ENCODE results near the gene CTDSPL.

Gene CTDSPL

GRCh38 chr3:37945807-37946530 is 84.3 kb downstream of the CTDSPL start:
- DNase-seq = no peak

GRCh38 chr3:37946531-37946889 is 84.8 kb downstream of the CTDSPL start:
- no peak for DNase-seq

DNA sequence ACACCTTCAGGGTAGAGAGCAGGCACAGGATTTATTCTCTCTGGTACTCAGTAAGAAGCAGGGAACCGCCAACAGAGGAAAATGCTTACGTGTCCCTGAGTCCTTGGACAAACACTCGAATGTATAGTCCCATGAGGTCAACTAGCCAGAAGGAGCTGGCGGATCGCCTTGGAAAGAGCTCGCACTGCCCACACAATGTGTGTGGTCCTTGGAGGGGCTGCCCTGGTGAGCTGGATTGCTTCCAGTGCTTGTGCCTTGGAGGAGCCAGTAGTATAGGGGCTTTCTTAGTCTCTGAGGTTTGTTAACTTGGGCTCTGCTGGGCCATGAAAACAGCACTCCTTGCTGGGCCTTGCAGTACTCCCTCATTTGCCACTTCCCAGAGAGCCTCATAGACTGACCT is 88.2 kb downstream of the CTDSPL start:
- peak; percentile 84 for DNase-seq

DNA sequence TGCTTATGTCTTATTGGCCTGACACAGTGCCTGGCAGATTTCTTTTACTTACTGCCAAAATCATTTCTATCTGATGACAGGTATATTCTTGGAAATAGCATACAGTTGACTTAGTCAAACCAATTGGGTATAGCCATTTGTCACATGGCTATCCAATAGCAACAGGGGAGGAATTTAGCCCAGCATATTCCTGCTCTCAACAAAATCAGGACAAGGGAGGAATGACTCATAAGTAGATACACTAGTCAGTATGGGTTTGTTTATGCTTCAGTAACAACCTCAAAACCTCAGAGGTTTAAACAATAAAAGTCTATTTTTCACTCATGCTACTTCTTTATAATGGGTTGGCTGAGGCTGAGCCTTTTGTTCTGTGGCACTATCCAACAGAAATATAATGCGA is 90.9 kb downstream of the CTDSPL start:
- no peak for DNase-seq

- no peak for DNase-seq
Measured at GRCh38 chr3:37953226-37953625, 91.5 kb downstream of the CTDSPL start.

- no peak for DNase-seq
Measured at GRCh38 chr3:37953707-37954394, 92.2 kb downstream of the CTDSPL start.

GRCh38 chr3:37954881-37955280 is 93.2 kb downstream of the CTDSPL start:
- DNase-seq = no peak

GRCh38 chr3:37955918-37956707 is 94.4 kb downstream of the CTDSPL start:
- DNase-seq = no peak

GRCh38 chr3:37956723-37957538 is 95.3 kb downstream of the CTDSPL start:
- DNase-seq = no peak

DNA sequence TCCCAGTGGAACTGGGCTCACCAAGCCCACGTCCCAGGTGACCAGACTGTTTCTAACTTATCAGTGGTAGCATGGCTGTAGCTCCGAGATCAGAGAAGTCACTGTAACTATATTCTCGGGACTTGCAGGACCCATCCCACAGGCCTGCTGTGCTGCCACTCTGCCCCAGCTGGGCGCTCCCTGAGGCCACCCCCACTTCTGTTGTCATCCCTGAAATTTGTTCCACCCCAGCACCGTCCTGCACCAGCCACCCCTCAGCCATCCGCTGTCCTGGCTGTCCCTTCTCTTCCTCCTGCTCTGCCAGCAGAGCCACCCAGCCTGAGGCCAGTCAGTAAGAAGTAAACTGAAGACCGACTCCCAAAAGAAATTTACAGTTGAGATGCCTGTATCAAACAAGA is 95.9 kb downstream of the CTDSPL start:
- DNase-seq = no peak

GRCh38 chr3:37961622-37962431 is 100.1 kb downstream of the CTDSPL start:
- no peak for DNase-seq

DNA sequence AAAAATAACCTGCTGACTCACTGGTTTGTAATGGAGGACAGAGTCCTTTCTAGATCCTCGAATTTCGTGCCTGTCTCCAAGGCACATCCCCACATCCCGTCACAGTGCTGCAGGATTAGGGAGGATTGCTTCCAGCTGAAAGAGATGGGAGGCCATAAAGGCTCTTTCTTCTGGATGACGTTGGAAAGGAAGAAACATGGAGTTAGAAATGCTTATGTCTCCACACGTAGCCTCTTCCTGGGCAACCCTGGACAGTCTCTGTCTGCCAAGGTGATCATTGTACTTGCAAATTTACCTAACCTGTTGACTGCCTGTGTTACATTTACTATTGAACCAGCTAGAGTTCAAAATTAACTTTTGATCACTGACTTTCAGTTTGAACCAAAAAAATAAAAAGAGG is 101.3 kb downstream of the CTDSPL start:
- no peak for DNase-seq

- no peak for DNase-seq
Measured at GRCh38 chr3:37963635-37964034, 102.0 kb downstream of the CTDSPL start.

DNA sequence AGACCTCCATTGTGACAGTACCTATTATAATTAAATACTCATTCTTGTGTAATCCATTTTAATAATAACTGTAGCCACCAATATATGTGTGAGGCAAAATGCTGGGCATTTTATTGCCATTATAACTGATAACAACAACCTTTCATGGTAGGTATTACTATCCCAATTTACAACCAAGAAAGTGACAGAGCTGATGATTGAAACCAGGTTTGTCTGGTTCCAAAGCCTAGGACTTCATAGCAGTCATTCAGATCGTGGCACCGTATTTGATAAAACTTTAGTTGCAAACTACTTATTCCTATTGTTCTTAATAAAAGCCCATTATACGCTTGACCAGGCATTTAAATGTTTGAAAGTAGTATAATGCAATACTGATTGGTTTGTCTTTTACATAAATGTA is 102.5 kb downstream of the CTDSPL start:
- DNase-seq = no peak

DNA sequence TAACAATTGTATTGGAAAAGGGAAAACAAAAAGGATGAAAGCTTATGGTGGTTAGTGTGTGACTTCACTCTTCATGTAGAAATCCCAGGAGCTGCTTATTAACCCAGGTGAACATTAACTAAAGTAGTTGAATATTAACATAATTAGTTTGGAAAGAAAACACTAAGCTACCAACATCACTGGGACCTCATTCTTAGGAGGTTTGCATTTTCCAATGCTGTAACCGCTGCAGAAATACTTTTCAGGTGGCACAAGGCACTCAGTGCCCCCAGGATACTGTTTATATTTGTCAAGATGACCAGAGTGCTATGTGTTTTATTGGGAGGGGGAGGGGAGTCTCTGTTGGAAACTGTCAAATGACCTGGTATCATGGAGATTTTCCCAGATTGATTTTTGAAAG is 103.0 kb downstream of the CTDSPL start:
- no peak for DNase-seq

GRCh38 chr3:37967260-37967881 is 105.7 kb downstream of the CTDSPL start:
- peak; percentile 74 for DNase-seq

DNA sequence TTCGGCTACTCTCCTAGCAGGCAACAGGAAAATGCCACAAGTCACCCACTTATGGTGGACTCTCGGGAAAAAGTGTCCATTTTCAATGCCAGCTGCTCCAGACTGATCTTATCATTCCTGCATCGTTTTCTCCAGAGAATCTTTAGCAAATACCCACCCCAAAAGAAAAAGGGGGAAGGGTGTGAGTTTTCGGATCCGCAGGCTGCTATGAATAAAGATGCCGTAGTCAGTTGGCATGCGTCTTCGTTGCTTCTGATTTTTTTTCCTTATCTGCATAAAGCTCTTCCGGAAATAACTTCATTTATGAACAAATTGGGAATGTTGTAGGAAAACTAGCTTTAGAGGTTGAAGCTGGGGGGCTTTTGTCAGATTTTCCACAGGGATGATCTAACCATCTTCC is 106.5 kb downstream of the CTDSPL start:
- no peak for DNase-seq

DNA sequence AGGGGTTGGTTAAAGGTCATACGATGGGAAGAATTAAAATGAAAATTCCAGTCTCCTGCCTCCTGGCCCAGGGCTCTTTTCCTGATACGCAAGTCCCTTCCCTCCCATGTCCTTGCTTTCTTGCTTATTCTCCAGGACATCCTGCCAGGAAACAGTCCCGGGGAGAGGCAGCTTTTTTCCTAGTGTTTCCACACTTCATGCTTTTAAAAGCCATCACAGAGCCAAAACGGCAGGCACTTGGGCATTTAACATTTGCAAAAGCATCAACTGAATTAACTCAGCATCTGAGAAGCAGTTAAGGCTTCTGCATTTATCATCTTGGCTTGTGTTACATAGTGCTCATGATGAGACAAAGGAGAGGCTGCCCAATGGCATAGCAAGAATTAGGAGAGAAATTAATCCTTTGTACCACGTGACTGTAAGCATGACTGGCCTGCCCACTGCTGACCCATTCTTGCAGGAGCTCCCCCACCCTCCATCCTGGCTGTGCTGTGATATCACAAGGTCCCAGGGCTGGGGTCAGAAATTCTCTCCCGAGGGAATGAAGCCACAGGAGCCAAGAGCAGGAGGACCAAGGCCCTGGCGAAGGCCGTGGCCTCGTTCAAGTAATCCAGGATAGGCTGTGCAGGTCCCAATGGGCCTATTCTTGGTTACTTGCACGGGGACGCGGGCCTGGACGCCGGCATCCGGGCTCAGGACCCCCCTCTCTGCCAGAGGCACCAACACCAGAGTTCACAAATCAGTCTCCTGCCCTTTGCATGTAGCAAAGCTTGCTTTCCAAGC is 107.3 kb downstream of the CTDSPL start:
- no peak for DNase-seq

DNA sequence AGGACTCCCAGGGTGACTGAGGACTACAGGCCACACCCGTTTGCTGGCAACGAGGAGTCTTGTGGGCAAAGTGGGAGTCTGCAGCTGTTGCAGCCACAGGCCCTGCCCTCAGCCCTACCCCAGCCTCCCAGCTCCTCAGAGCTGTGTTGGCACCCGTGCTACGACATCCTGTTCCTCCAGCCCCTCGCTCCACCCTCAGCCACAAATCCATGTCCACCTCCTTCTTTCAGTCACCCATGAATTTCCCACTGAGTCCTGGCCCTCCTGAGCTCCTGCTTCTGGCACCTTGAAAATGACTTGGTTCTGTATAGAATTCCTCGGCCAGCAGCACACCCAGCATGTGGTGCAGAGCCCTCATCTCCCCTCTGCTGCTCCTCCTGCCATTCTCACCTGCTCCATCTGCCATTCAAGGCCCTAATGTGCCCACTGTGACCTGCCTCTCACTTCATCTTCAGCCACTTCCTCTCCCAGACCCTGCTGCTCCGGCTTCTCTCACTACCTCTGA is 108.0 kb downstream of the CTDSPL start:
- no peak for DNase-seq

GRCh38 chr3:37970802-37971201 is 109.1 kb downstream of the CTDSPL start:
- no peak for DNase-seq

- DNase-seq = no peak
Measured at GRCh38 chr3:37971467-37971866, 109.8 kb downstream of the CTDSPL start.
